NCI-H748 (cell line): ENCODE measurements around the gene ZNF689.
A peak's percentile ranks its signal among the peaks of the same experiment; 100 is the strongest.

Source experiments
- DNase-seq: peaks from one replicate; lab custom pipeline; 2025; ENCODE audit not compliant: unreplicated experiment; lab: John Stamatoyannopoulos, UW

ZNF689 gene

GRCh38 chr16:30609926-30610839 lies at the start of gene ZNF689:
TSS of gene ZNF689 (minus strand) at chr16:30610389. CDS start at chr16:30610041, 348 bp downstream.
- peak; percentile 95 for DNase-seq

GRCh38 chr16:30658731-30659506 lies 48.7 kb upstream of the ZNF689 start:
- peak; percentile 95 for DNase-seq

GRCh38 chr16:30657866-30658730 lies 47.9 kb upstream of the ZNF689 start, which contains the start of gene FBRS:
TSS of gene FBRS (plus strand) at chr16:30658431. CDS start at chr16:30659519, 1,088 bp downstream.
- DNase-seq = peak; percentile 99

GRCh38 chr16:30656974-30657865 lies 47.0 kb upstream of the ZNF689 start:
- peak; percentile 66 for DNase-seq

GRCh38 chr16:30656388-30656787 lies 46.2 kb upstream of the ZNF689 start:
- DNase-seq = no peak

GRCh38 chr16:30655815-30656347 lies 45.7 kb upstream of the ZNF689 start:
- DNase-seq = no peak

GRCh38 chr16:30654856-30655255 lies 44.7 kb upstream of the ZNF689 start:
- no peak for DNase-seq

GRCh38 chr16:30652718-30653117 lies 42.5 kb upstream of the ZNF689 start:
- no peak for DNase-seq

GRCh38 chr16:30652005-30652296 lies 41.8 kb upstream of the ZNF689 start:
- no peak for DNase-seq

- DNase-seq = peak; percentile 67
Observed at GRCh38 chr16:30651124-30652004, 41.2 kb upstream of the ZNF689 start.

- peak; percentile 98 for DNase-seq
Observed at GRCh38 chr16:30650369-30651123, 40.4 kb upstream of the ZNF689 start, which contains the start of gene PRR14. TSS of gene PRR14 (plus strand) at chr16:30650960. CDS start at chr16:30651646, 686 bp downstream.

GRCh38 chr16:30649725-30650368 lies 39.7 kb upstream of the ZNF689 start:
- DNase-seq = no peak

GRCh38 chr16:30647274-30647571 lies 37.0 kb upstream of the ZNF689 start:
- no peak for DNase-seq

- DNase-seq = no peak
Observed at GRCh38 chr16:30645727-30646126, 35.5 kb upstream of the ZNF689 start.

- DNase-seq = no peak
Observed at GRCh38 chr16:30644334-30644830, 34.2 kb upstream of the ZNF689 start.

GRCh38 chr16:30641378-30641982 lies 31.3 kb upstream of the ZNF689 start:
- no peak for DNase-seq

- DNase-seq = peak; percentile 47
Observed at GRCh38 chr16:30637944-30638343, 27.8 kb upstream of the ZNF689 start.
